SHP77 treated with DMSO at 0.1 percent for 48 hours (cell line): ENCODE data around the gene SLC26A2.
"Not testable (repeated sequence)": the region's sequence is repeated elsewhere in the genome, so short reads cannot be mapped to it uniquely, and the experiment has no call there.

ENCODE experiments used
- DNase-seq: peaks from one replicate; lab custom pipeline; 2025; lab: John Stamatoyannopoulos, UW

Gene SLC26A2

GRCh38 chr5:150001660-150002486 lies 41.3 kb downstream of the SLC26A2 start:
- DNase-seq, result peak; percentile 17

- no peak for DNase-seq
These were observed 45.8 kb downstream of the SLC26A2 start for GRCh38 chr5:150006318-150006717.

GRCh38 chr5:150007050-150007449 lies 46.5 kb downstream of the SLC26A2 start:
- DNase-seq, result no peak

- DNase-seq, result no peak
These were observed 49.3 kb downstream of the SLC26A2 start for GRCh38 chr5:150009671-150010387.

- DNase-seq, result no peak
These were observed 53.4 kb downstream of the SLC26A2 start for GRCh38 chr5:150013931-150014330.

- no peak for DNase-seq
These were observed 53.9 kb downstream of the SLC26A2 start for GRCh38 chr5:150014456-150014855.

- no peak for DNase-seq
These were observed 54.9 kb downstream of the SLC26A2 start for GRCh38 chr5:150015415-150015814.

- DNase-seq, result no peak
These were observed 56.0 kb downstream of the SLC26A2 start for GRCh38 chr5:150016537-150016936.

GRCh38 chr5:150017226-150018005 lies 56.9 kb downstream of the SLC26A2 start:
- no peak for DNase-seq

GRCh38 chr5:150020249-150020648 lies 59.7 kb downstream of the SLC26A2 start:
- no peak for DNase-seq

- no peak for DNase-seq
These were observed 61.1 kb downstream of the SLC26A2 start for GRCh38 chr5:150021491-150022157.

- DNase-seq, result no peak
These were observed 61.6 kb downstream of the SLC26A2 start for GRCh38 chr5:150022158-150022531.

GRCh38 chr5:150022681-150023080 lies 62.1 kb downstream of the SLC26A2 start:
- DNase-seq, result no peak

- no peak for DNase-seq
These were observed 62.6 kb downstream of the SLC26A2 start for GRCh38 chr5:150023136-150023535.

- no peak for DNase-seq
These were observed 63.9 kb downstream of the SLC26A2 start for GRCh38 chr5:150024346-150024984.

- no peak for DNase-seq
These were observed 66.2 kb downstream of the SLC26A2 start for GRCh38 chr5:150026682-150027172.

GRCh38 chr5:150028047-150028446 lies 67.5 kb downstream of the SLC26A2 start:
- DNase-seq, result not testable (repeated sequence)

GRCh38 chr5:150033334-150033733 lies 72.8 kb downstream of the SLC26A2 start:
- no peak for DNase-seq

- DNase-seq, result no peak
These were observed 74.1 kb downstream of the SLC26A2 start for GRCh38 chr5:150034662-150035061.

- no peak for DNase-seq
These were observed 74.8 kb downstream of the SLC26A2 start for GRCh38 chr5:150035139-150035895.

- no peak for DNase-seq
These were observed 76.0 kb downstream of the SLC26A2 start for GRCh38 chr5:150036513-150036912.
